GM18502 (cell line): ENCODE results near the gene ST3GAL3.

ENCODE experiments used
- ATAC-seq: cut with Tn5 transposase; IDR thresholded peaks from one replicate; pipeline ENCODE4 v1.9.1; 2021; ENCODE audit warnings: mild to moderate bottlenecking; ENCODE audit not compliant: unreplicated experiment, poor library complexity

ST3GAL3 gene

DNA sequence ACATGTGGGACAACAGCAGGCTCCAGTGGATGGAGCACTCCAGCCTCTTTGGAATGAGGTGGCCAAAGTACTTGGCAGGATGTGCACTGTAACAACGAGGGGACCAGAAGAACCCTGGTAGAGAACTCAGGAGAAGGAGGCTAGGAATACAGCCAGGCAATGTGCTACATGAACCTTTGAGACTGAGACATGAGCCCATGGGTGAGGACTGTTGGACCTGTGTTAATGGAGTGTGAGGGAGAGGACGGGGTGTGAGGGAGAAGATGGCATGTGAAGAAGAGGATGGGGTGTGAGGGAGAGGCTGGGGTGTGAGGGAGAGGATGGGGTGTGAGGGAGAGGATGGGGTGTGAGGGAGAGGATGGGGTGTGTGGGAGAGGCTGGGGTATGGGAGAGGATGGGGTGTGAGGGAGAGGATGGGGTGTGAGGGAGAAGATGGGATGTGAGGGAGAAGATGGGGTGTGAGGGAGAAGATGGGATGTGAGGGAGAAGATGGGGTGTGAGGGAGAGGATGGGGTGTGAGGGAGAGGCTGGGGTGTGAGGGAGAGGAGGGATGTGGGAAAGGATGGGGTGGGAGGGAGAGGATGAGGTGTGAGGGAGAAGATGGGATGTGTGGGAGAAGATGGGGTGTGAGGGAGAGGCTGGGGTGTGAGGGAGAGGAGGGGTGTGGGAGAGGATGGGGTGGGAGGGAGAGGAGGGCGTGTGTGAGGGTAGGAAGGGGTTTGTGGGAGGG lies 164.0 kb downstream of the ST3GAL3 start:
- ATAC-seq: no peak

DNA sequence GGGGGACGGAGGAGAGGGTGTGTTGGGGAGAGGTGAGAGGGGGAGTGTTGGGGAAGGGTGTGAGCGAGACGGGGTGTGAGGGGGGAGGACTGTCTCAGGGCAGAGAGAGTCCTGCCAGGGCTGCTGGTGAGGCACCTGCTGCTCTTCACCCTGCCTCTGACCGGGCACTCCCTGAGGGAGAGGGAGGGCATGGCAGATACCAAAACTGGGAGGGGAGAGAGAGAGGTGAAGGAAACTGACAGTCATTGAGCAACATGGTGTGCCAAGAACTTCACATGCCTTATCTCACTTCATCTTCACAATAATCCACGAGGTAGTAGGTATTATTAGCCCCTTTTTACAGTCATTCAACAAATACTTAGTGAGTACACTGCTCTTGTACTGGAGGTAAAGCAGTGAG lies 164.9 kb downstream of the ST3GAL3 start:
- no peak for ATAC-seq

DNA sequence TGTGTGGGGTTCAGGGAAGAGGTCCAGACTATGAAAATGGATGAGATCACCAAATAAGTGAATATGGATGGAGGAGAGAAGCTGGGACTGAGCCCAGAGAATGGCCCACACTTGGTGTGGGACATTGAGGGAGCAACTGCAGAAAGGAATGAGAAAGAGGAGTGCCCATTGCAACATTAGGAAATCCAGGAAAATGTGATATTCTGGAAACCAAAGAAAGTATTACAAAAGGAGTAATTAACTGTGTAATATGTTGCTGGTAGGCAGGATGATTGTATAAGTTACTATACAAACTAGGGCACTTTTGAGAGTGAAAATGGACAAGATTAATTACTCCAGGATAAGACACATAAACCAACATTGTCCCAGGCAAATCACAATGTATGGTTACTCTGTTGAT lies 166.5 kb downstream of the ST3GAL3 start:
- no peak for ATAC-seq

- no peak for ATAC-seq
Measured at GRCh38 chr1:43874716-43875115, 167.4 kb downstream of the ST3GAL3 start.

GRCh38 chr1:43875331-43875730 lies 168.0 kb downstream of the ST3GAL3 start:
- ATAC-seq: no peak

DNA sequence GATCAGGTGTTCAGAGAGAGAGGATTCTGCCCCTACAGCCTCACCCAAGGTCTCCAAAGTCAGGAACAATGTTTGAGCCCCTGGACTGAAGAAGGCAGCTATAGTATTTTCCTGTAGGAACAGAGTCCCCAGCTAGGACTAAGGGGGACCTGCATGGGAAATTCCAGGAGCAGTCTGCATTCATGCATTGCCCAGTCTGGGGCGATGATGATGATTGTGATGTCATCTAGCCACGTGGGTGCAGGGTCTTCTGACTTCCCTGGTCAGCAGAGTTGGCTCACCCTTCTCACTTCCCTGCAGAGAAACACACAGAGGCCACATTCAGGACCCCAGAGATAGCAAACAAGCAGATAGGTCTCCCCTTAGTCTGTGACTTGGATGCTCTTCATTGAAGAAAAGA lies 169.8 kb downstream of the ST3GAL3 start:
- ATAC-seq: no peak

DNA sequence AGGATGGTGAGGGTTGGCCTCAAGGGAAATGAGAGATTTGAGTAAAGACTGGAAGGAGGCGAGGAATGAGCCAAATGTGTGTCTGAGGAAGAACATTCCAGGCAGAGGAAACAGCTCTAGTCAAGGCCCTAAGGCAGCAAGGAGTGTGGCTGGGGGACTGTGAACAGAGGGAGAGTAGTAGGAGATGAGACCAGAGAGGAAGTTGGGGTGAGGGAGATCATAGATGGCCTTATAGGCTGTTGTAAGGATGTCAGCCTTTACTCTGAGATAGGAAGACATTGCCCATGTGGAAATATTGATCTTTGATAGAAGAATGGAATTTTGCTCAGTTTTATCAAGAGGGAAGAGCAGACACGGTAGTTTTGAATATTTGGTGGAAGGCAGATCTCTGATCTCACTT lies 171.1 kb downstream of the ST3GAL3 start:
- ATAC-seq: no peak

- ATAC-seq: no peak
Measured at GRCh38 chr1:43878854-43879253, 171.5 kb downstream of the ST3GAL3 start.

GRCh38 chr1:43879414-43879813 lies 172.1 kb downstream of the ST3GAL3 start:
- ATAC-seq: no peak

- no peak for ATAC-seq
Measured at GRCh38 chr1:43879996-43880395, 172.7 kb downstream of the ST3GAL3 start.

DNA sequence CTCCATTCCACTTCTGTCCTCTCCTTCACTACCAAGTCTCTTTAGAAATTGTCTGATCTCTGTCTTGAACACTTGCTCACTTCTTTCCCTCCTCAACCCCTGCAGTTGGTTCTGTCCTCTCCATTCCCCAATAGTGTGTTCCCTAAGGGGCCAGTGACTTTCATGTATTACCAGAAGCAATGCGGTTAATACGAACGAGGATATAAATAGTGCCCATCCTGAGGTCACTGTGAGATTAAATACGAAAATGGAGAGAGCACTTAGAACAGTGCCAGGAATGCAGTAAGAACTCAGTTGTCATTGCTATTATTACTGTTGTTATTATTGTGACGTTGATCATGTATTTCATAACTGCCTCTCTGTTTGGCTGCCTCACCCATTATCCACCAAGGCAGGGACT lies 173.3 kb downstream of the ST3GAL3 start:
- ATAC-seq: no peak

- ATAC-seq: no peak
Measured at GRCh38 chr1:43881415-43881814, 174.1 kb downstream of the ST3GAL3 start.

DNA sequence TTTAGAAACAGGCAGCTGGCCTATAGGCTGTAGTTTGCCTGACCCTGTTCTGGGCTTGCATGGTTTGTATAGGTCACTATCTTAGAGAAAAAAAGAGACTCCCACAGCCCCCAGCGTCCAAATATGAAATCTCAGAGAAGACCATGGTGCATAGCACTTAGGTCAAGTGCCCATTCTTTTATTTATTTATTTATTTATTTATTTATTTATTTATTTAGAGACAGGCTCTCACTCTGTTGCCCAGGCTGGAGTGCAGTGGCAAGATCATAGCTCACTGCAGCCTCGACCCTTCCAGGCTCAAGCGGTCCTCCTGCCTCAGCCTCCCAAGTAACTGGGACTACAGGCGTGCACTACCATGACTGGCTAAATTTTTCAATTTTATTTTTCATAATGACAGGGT lies 175.4 kb downstream of the ST3GAL3 start:
- no peak for ATAC-seq

GRCh38 chr1:43883321-43883720 lies 176.0 kb downstream of the ST3GAL3 start:
- no peak for ATAC-seq

GRCh38 chr1:43885279-43885801 lies 178.0 kb downstream of the ST3GAL3 start:
- no peak for ATAC-seq

GRCh38 chr1:43887748-43888147 lies 180.4 kb downstream of the ST3GAL3 start:
- no peak for ATAC-seq

DNA sequence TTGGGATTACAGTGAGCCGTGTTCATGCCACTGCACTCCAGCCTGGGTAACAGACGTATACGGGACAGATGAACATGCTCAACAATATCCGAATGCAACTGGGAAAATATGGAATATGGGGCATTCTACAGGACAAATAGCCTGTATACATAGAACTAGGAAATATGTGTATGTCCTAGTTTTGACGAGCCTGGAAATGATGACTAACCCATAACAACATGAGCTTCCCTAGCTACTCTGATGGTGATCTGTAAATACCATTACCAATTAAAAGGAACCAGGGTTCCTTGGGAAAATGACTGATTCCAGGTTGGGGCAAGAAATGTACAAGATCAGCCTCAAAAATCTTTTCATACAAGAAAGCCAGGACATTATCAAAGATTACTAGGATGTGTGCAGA lies 183.5 kb downstream of the ST3GAL3 start:
- no peak for ATAC-seq

- no peak for ATAC-seq
Measured at GRCh38 chr1:43893006-43893405, 185.7 kb downstream of the ST3GAL3 start.

- ATAC-seq: no peak
Measured at GRCh38 chr1:43898981-43899380, 191.6 kb downstream of the ST3GAL3 start.

GRCh38 chr1:43900386-43900785 lies 193.1 kb downstream of the ST3GAL3 start:
- no peak for ATAC-seq

- no peak for ATAC-seq
Measured at GRCh38 chr1:43901196-43901961, 194.0 kb downstream of the ST3GAL3 start.
